ENCODE data around the gene DMTF1. TPM values are rescaled to one million over a fixed set of nuclear protein-coding genes. Genes with fewer than 3 reads are reported as not detected.

Gene DMTF1
- total RNA-seq, 1 experiment from 2014 or later, result 47.0 TPM

DNA sequence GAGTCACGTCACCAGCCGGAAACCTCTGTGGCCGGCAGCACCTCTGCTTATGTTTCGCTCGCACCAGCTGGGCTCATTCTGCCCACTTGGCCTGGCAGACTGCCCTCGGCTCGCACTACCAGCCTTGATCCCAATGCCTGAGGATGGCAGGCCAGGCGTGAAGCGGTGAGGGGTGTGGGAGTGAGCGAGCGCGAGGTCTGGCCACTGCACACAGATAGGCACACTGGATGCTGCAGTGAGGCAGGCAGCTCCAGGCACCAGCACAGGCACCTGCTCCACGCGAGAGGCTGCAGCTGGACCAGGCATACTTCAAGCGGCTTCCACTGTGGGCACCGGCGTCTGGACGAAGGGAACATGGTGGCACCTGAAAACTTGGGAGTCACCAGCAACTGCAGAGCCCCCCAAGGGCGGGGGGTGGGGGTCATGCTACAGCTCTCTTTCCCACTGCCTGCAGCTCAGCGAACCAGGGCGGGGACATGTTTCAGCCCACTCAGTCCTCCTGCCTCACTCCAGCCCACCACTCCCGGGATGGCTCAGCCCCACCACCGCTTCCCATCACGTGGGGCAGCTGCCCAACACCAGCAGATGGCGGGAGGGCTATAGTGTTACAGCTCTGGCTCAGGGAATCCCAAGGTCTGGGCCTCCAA lies 5.4 kb upstream of the DMTF1 start:
- no peak for DNase-seq (ENCODE audit: low spot score)

GRCh38 chr7:87147500-87147899 lies 4.8 kb upstream of the DMTF1 start:
- no peak for DNase-seq (ENCODE audit: low spot score)

- DNase-seq (ENCODE audit: low spot score), result peak; percentile 33
Observed at GRCh38 chr7:87148332-87148955, 3.8 kb upstream of the DMTF1 start.

DNA sequence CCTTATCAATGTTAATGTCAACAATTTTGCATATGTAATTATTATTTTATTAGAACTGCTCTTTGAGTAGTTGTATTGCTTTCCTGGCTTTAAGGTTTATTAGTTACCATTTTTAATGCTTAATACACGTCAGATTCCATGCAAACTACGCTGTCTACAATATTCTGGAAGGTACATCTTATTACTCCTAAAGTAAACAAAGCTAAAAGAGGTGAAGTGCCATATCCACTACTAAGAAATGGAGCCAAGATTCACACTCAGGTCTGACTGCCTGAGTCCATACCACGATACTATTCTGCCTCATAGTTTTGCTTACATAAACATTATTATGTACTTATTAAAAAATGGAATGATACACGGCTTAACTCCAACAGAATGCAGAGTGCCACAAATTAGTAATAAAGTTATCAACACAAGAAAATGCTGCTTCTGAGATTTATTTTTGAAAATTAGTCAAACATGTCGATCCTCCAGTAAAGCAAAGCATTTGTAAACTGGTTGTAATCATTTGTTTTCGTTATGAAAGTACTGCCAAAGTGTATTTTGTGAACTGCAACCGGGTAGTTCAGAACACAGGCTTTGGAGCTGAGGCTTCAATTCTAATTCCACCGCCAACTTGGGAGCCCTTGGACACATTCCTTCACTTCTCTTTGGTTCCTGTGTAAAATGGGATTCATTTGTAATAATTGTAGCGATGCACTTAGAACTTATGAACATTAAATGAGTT lies 1.1 kb upstream of the DMTF1 start:
- no peak for DNase-seq (ENCODE audit: low spot score)

DNA sequence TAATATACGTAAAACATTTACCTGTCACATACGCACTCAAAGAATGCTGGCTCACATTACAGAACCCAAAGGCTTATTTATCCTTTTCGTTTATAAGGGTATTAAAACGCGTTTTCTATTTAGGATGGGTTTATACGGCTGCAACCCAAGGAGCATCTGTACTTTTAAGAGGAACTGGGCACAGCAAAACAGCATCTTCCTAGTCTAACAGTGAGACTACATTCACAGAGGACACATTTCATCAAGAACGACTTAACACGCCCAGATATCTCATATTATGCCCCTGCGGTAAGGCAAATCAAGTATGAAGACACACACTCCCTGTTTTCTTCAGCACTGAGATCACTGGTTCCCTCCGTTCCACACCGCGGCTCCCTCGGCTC lies 533 bp upstream of the DMTF1 start:
- DNase-seq (ENCODE audit: low spot score), result no peak

- peak; percentile 29 for DNase-seq (ENCODE audit: low spot score)
Observed at GRCh38 chr7:87152897-87153641, 816 bp downstream of the DMTF1 start.

DNA sequence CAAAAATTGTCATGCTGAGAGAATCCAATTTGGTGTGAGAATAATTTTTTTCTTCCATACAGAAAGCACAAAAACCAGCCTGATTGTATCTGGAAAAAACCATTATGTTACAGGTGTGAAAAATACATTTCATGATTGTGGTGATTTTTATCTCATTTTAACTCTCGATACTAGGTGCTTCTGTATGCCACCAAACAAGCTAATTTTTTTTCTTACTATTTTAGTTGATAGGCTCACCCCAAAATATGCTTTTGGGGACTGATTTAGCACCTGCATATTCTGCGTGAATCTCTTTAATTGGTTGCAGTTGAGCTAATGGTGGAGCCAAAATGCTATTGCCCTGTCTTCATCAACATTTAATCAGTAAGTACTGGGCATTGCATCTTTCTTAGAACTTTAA lies 1.9 kb downstream of the DMTF1 start:
- DNase-seq (ENCODE audit: low spot score), result no peak

DNA sequence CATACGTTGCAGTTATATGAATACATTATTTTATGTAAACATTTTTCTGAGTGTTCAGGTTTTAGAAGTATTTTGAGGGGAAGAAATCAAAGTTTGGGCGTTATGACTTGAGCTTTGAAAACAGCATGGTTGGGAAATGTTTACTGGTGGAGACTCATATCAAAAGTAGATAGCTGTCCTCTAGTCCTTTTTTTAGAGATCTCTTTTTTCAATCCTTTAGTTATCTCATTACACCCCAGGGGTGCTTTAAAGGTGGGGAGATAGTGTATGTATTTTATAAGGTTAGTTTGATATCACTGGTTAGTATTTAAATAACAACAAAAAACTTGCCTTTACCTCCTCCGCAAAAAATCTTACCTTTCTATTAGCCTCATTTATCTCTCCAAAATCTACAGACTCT lies 2.3 kb downstream of the DMTF1 start:
- DNase-seq (ENCODE audit: low spot score), result no peak

- DNase-seq (ENCODE audit: low spot score), result no peak
Observed at GRCh38 chr7:87155788-87156187, 3.5 kb downstream of the DMTF1 start.

GRCh38 chr7:87156709-87157108 lies 4.5 kb downstream of the DMTF1 start:
- no peak for DNase-seq (ENCODE audit: low spot score)

- DNase-seq (ENCODE audit: low spot score), result no peak
Observed at GRCh38 chr7:87159538-87159937, 7.3 kb downstream of the DMTF1 start.

DNA sequence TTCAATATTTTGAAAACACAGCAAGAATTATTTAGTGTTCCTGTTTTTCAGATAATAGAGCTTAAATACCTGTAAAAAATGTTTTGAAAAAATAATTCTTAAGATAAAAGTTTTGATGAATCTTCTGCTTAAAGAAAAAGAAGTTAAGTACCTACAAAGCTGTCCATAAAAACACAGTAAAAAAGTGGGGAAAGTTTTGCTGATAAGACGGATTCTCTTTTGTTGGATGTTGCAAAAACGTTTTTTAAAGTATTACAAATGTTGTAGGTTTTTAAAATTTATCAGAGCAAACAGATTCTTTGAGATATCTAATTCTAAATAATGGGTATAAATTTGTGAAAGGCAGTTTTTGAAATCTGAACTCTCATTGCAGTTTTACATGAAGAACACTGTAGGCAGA lies 12.2 kb downstream of the DMTF1 start:
- no peak for DNase-seq (ENCODE audit: low spot score)

- DNase-seq (ENCODE audit: low spot score), result no peak
Observed at GRCh38 chr7:87170828-87171227, 18.6 kb downstream of the DMTF1 start.

DNA sequence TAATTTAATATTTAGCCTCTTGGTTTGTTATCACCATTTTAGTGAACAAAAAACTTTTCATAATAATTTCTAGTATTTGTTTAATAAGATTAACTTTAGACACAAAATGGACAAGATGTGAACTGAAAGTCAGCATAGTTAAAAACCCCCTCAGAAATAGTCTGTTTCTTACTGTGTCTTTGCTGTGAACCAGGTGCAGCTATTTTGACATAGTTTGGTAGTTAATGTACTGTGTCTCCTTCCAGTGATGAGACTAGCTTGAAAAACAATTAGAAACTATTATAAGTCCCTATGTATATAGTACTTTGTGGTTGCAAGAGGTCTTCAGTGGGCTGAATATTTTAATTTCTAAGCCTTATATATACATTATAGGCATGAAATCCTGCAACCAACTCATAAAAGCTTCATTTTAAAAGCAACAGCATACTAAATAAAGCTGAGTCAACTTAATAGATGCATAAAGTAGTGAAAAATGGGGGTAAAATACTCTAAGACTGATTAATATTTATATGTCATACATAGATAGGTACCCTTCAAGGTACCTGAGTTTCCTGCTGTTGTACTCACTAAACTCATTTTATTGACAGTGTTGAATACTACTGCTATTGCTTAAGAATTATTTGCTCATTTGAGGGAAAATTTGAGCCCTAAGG lies 19.2 kb downstream of the DMTF1 start:
- no peak for DNase-seq (ENCODE audit: low spot score)

DNA sequence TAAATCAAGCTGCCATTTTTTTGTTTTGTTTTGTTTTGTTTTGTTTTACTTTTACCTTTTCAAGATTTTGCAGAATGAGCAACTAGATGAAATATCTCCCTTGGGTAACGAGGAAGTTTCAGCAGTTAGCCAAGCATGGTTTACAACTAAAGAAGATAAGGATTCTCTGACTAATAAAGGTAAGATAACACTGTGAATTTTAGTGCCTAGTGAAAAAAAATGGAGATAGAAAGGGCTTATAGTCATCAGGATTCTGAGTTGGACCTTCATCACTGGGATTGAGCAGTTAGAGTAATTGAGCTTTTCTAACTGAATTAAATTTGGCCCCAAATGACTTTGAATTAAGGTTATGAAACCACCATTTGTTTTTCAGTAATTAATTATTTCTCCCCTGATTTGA lies 21.2 kb downstream of the DMTF1 start:
- DNase-seq (ENCODE audit: low spot score), result no peak

DNA sequence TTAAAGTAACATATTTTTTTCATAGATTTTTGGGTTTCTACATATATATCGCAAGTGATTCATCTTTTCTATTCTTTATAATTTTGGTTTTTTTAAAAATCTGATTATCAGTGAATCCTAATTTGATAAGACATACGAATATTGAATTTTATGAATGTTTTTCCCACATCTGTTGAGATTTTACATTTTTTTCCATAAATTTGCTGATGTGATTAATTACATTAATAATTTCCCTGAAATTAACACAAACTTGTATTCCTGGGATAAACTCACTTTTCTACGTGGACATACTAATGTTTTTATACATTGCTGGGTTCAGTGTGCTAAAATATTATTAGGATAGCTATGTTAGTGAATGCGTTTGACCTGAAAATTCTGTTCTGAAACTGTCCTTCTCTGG lies 26.1 kb downstream of the DMTF1 start:
- no peak for DNase-seq (ENCODE audit: low spot score)

GRCh38 chr7:87179180-87179579 lies 26.9 kb downstream of the DMTF1 start:
- DNase-seq (ENCODE audit: low spot score), result no peak

GRCh38 chr7:87187120-87187519 lies 34.9 kb downstream of the DMTF1 start:
- DNase-seq (ENCODE audit: low spot score), result no peak

DNA sequence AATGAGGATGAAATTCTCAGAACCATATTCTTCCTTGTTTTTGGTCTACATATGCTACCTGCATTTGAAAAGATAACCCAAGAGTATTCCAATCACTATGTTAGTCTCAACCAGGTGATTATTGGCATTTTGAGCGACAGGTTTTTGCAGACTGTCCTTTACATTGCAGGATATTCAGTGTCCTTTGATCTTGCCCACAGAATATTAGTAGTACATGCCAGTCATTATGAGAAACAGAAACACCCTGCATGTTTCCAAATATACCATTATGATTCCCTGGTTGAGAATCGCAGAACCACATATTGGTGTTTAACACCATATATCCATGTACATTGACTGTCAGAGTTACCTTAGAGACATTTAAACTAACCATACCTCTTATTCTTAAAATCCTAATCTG lies 36.7 kb downstream of the DMTF1 start:
- no peak for DNase-seq (ENCODE audit: low spot score)

- DNase-seq (ENCODE audit: low spot score), result no peak
Observed at GRCh38 chr7:87190783-87191182, 38.5 kb downstream of the DMTF1 start.

DNA sequence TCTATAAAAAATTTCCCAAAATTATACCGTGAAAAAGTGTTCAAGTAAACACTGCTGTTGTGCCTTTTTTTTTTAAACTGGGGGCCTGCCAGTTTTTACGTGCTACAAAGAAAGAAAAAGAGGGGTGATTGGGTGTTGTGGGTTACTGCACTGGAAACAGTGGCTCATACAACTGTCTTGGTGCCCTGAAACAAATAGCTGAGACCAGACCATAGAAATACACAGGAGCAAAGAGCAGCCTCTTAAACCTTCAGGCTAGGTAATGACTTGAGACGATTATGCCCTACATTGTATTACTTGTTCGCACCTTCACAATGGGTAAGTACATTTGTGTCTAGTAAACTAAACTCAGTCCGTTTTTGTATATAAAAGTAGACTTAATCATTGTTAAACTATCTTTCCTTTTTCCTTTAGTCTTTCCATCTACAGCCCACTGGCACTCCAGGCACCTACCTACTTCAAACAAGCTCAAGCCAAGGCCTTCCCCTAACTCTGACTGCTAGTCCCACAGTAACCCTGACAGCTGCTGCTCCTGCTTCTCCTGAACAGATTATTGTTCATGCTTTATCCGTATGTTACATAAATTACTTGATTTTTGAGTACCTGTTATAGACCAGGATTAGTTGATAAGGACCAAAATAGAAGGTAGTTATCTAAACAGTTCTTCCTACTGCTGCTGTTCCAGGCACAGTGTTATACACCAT lies 40.7 kb downstream of the DMTF1 start:
- no peak for DNase-seq (ENCODE audit: low spot score)
